Adipocyte (in vitro differentiated cells): Measurements from ENCODE around the gene GNB1L.
A peak's percentile ranks its signal among the peaks of the same experiment; 100 is the strongest.
"Not testable (repeated sequence)": the region's sequence is repeated elsewhere in the genome, so short reads cannot be mapped to it uniquely, and the experiment has no call there.

ENCODE experiments used
- DNase-seq: peaks from one replicate; pipeline ENCODE4 v3.0.0-alpha.2; 2015; ENCODE audit warnings: low read depth
- H3K27me3 ChIP-seq: replicated peaks from 2 replicates; pipeline ENCODE4 v1.7.0; 2013; ENCODE audit warnings: mild to moderate bottlenecking, low read length, moderate library complexity; ENCODE audit not compliant: control insufficient read depth, insufficient read depth
- H3K36me3 ChIP-seq: 2 replicates; pipeline ENCODE4 v1.7.0; 2013; ENCODE audit warnings: low read length, mild to moderate bottlenecking, moderate library complexity; ENCODE audit not compliant: control insufficient read depth, insufficient read depth, severe bottlenecking
- H3K4me1 ChIP-seq: 2 replicates; pipeline ENCODE4 v1.7.0; 2013; ENCODE audit warnings: mild to moderate bottlenecking, low read length, moderate library complexity; ENCODE audit not compliant: control insufficient read depth, insufficient read depth
- H3K4me3 ChIP-seq: 2 replicates; pipeline ENCODE4 v1.7.0; 2013; ENCODE audit warnings: mild to moderate bottlenecking, low read length, moderate library complexity
- H3K9ac ChIP-seq: 2 replicates; pipeline ENCODE4 v1.7.0; 2013; ENCODE audit warnings: mild to moderate bottlenecking, low read length, moderate library complexity
- H3K9me3 ChIP-seq: 2 replicates; pipeline ENCODE4 v1.7.0; 2013; ENCODE audit warnings: mild to moderate bottlenecking, low read length, moderate library complexity; ENCODE audit not compliant: control insufficient read depth

Gene GNB1L

GRCh38 chr22:19887256-19887985, 32.7 kb upstream of the GNB1L start:
- no peak overlapping the region for H3K9ac ChIP-seq
- DNase-seq = no peak
- H3K27me3 ChIP-seq = no peaks in the 10 kb centered on the region
- H3K36me3 ChIP-seq = no peaks in the 10 kb centered on the region
- no peak overlapping the region for H3K4me3 ChIP-seq
- H3K9me3 ChIP-seq = no peaks in the 10 kb centered on the region
- H3K4me1 ChIP-seq = peaks cover 20% of the 10 kb centered on the region

DNA sequence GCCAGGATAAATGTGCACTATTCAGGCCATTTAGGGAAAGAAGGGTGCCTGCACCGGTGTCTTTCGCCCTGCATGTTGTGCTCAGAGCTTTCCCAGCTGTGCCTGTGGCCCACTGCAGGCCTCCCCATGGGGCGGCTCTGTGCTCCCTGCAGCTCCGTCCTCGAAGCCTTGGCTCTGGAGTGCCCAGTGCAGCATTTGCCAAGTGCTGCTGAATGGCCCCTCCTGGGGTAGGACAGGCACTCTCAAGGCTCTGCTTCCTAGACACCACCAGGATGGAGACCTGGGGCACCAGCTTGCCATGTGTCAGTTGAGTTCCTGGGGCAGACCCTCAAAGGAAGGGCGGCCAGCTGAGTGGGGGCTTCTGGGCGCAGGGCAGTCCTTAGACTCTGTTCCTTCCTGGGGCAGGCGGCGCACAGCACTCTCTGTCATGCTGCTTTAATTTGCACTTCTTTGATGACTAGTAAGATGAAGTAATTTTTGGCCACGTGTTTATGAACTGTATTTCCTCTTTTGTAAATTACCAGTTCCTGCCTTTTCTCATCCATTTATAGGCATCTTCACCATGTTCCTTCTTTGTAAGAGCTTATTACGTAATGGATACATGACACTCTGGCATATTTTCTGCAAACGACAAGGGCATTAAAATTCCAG, 32.1 kb upstream of the GNB1L start:
- Histone ChIP-seq H3K9ac (peak overlapping the region; percentile 18), H3K4me1 (peaks cover 26% of the 10 kb centered on the region), H3K9me3 (no peaks in the 10 kb centered on the region), H3K27me3 (no peaks in the 10 kb centered on the region), H3K4me3 (no peak overlapping the region), H3K36me3 (no peaks in the 10 kb centered on the region)
- peak; percentile 47 for DNase-seq

DNA sequence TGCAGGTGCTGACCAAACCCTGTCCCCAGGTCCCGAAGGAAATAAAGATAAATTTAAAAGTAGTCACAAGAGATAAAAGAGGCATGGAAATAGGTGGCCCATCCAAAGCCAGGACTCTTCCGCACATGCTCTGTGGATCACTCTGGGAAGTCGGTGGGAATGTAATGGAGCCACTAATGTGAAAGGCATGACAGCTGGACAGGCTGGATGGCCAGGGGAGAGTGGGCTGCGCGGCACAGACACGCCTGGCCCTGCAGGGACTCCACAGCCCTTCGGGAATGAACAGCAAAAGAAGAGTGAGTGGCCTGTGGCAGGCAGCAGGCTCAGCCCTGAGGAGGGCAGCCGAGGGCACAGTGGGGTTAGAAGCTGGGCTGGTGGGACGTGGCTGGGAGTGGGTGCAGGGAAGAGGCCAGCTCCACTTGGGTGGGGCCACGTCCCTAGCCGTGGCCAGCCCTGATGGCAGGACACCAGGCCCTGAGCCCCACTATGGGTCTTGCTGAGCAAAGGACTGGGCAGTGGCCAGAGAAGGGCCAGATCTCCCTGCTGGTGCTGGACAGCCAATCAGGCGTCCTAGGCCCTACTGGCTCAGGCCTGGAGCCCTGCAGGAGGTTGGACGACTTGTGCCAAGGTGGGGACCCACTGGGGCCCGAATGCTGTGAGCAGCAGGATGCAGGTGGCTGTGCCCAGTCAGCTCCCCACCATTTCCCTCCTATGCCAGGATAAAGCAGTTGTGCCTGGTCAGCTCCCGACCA, 31.3 kb upstream of the GNB1L start:
- H3K27me3 ChIP-seq = no peaks in the 10 kb centered on the region
- no peaks in the 10 kb centered on the region for H3K9me3 ChIP-seq
- H3K36me3 ChIP-seq = no peaks in the 10 kb centered on the region
- H3K4me1 ChIP-seq = peaks cover 26% of the 10 kb centered on the region
- H3K9ac ChIP-seq = peak overlapping the region; percentile 18
- DNase-seq = no peak
- no peak overlapping the region for H3K4me3 ChIP-seq

GRCh38 chr22:19884954-19885751, 30.5 kb upstream of the GNB1L start:
- no peaks in the 10 kb centered on the region for H3K9me3 ChIP-seq
- no peaks in the 10 kb centered on the region for H3K36me3 ChIP-seq
- H3K4me3 ChIP-seq = no peak overlapping the region
- peaks cover 32% of the 10 kb centered on the region for H3K4me1 ChIP-seq
- DNase-seq = no peak
- no peaks in the 10 kb centered on the region for H3K27me3 ChIP-seq
- H3K9ac ChIP-seq = no peak overlapping the region

- Histone ChIP-seq H3K27me3 (no peaks in the 10 kb centered on the region), H3K9ac (no peak overlapping the region), H3K4me3 (no peak overlapping the region), H3K9me3 (no peaks in the 10 kb centered on the region), H3K4me1 (peaks cover 38% of the 10 kb centered on the region), H3K36me3 (no peaks in the 10 kb centered on the region)
- DNase-seq = no peak
Observed at GRCh38 chr22:19884161-19884953, 29.7 kb upstream of the GNB1L start.

- H3K9ac ChIP-seq, H3K9me3 ChIP-seq, H3K36me3 ChIP-seq, H3K4me3 ChIP-seq, DNase-seq, H3K27me3 ChIP-seq: not testable (repeated sequence)
- peaks cover 46% of the 10 kb centered on the region for H3K4me1 ChIP-seq
Observed at GRCh38 chr22:19883446-19883845, 28.8 kb upstream of the GNB1L start.

GRCh38 chr22:19882446-19883381, 28.0 kb upstream of the GNB1L start:
- H3K36me3 ChIP-seq = no peaks in the 10 kb centered on the region
- peaks cover 53% of the 10 kb centered on the region for H3K4me1 ChIP-seq
- no peaks in the 10 kb centered on the region for H3K9me3 ChIP-seq
- no peak for DNase-seq
- no peak overlapping the region for H3K4me3 ChIP-seq
- H3K9ac ChIP-seq = peak overlapping the region; percentile 69
- no peaks in the 10 kb centered on the region for H3K27me3 ChIP-seq

DNA sequence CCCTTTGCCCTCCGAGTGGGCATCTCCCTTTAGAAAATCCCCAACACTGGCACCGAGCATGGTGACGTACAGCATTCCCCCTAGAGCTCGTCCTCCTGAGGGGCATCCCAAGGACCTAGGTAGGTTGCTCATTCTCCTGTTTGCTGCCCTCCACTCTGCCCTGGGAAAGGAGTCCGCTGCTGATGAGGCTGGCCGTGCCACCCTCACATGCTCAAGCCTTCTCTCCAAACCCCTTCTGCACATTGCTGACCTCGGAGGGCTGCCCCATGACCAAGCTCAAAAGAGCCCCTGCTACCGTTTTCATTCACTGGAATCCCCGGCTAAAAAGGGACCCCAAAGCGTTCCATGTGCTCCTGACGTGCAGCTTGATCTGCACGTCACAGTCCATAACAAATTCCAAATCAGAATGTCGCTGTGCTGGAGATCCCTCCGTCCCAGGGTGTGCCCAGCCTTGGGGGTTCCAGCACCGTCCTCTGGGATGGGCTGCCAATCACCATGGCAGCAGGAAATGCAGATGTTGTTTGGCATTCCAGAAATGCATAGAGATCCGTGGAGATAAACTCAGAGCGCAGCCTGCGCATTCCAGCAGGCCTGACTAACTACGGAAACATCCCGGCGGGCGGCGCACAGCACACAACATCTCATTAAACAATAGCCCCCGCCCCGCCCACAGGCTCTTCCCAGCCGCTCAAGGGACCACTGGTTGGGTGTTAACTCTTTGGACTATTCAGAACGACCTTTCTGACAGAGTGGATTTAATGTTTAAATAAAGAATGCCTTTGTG, 26.3 kb upstream of the GNB1L start:
- peaks cover 43% of the 10 kb centered on the region for H3K4me1 ChIP-seq
- peak overlapping the region; percentile 69 for H3K9ac ChIP-seq
- H3K9me3 ChIP-seq = no peaks in the 10 kb centered on the region
- H3K27me3 ChIP-seq = no peaks in the 10 kb centered on the region
- no peaks in the 10 kb centered on the region for H3K36me3 ChIP-seq
- DNase-seq = peak; percentile 97
- peak overlapping the region; percentile 57 for H3K4me3 ChIP-seq

- no peak for DNase-seq
- H3K9ac ChIP-seq = peak overlapping the region; percentile 69
- H3K27me3 ChIP-seq = no peaks in the 10 kb centered on the region
- H3K4me1 ChIP-seq = peaks cover 43% of the 10 kb centered on the region
- H3K9me3 ChIP-seq = no peaks in the 10 kb centered on the region
- no peaks in the 10 kb centered on the region for H3K36me3 ChIP-seq
- peak overlapping the region; percentile 57 for H3K4me3 ChIP-seq
Observed at GRCh38 chr22:19879992-19880785, 25.5 kb upstream of the GNB1L start.
